Activated T-cell treated with anti-CD3 and anti-CD28 coated beads for 4 hours (primary cell): Measurements from ENCODE around the gene GRHL1.
"Not testable (repeated sequence)": the region's sequence is repeated elsewhere in the genome, so short reads cannot be mapped to it uniquely, and the experiment has no call there.

ENCODE experiments used
- DNase-seq: peaks from one replicate; pipeline ENCODE4 v3.0.0-alpha.2; 2020

GRHL1 gene

GRCh38 chr2:9998916-9999654 is 47.6 kb downstream of the GRHL1 start:
- DNase-seq: no peak

GRCh38 chr2:9999693-10000092 is 48.2 kb downstream of the GRHL1 start:
- DNase-seq: no peak

- DNase-seq: no peak
Measured at GRCh38 chr2:10000541-10000940, 49.0 kb downstream of the GRHL1 start.

GRCh38 chr2:10001586-10001985 is 50.1 kb downstream of the GRHL1 start:
- DNase-seq: no peak

- no peak for DNase-seq
Measured at GRCh38 chr2:10002109-10002508, 50.6 kb downstream of the GRHL1 start.

- no peak for DNase-seq
Measured at GRCh38 chr2:10002681-10003080, 51.2 kb downstream of the GRHL1 start.

- DNase-seq: no peak
Measured at GRCh38 chr2:10003206-10004125, 52.0 kb downstream of the GRHL1 start.

GRCh38 chr2:10004401-10004800 is 52.9 kb downstream of the GRHL1 start:
- no peak for DNase-seq

- no peak for DNase-seq
Measured at GRCh38 chr2:10004836-10005235, 53.3 kb downstream of the GRHL1 start.

GRCh38 chr2:10005461-10006235 is 54.2 kb downstream of the GRHL1 start:
- DNase-seq: no peak

- no peak for DNase-seq
Measured at GRCh38 chr2:10006236-10007161, 55.0 kb downstream of the GRHL1 start.

GRCh38 chr2:10007435-10007834 is 55.9 kb downstream of the GRHL1 start:
- no peak for DNase-seq

GRCh38 chr2:10007921-10008808 is 56.7 kb downstream of the GRHL1 start:
- no peak for DNase-seq

GRCh38 chr2:10008809-10009176 is 57.3 kb downstream of the GRHL1 start:
- no peak for DNase-seq

- no peak for DNase-seq
Measured at GRCh38 chr2:10009271-10009810, 57.8 kb downstream of the GRHL1 start.

- no peak for DNase-seq
Measured at GRCh38 chr2:10009811-10010781, 58.6 kb downstream of the GRHL1 start.

- not testable (repeated sequence) for DNase-seq
Measured at GRCh38 chr2:10010861-10011605, 59.5 kb downstream of the GRHL1 start.

- not testable (repeated sequence) for DNase-seq
Measured at GRCh38 chr2:10011606-10012325, 60.3 kb downstream of the GRHL1 start.
